Chondrocyte (in vitro differentiated cells): Measurements from ENCODE around the gene CNPY1. TPM values are rescaled to one million over a fixed set of nuclear protein-coding genes. Genes with fewer than 3 reads are reported as not detected.

Source experiments
- DNase-seq: peaks from one replicate; pipeline ENCODE4 v3.0.0; 2021; ENCODE audit warnings: mixed read lengths, low spot score
- H3K27ac Mint-ChIP-seq: one replicate; pipeline ENCODE4 v1.8.0; 2021; ENCODE audit warnings: mild to moderate bottlenecking, moderate library complexity, mixed read lengths; ENCODE audit not compliant: unreplicated experiment
- H3K27me3 Mint-ChIP-seq: 2 replicates; pipeline ENCODE4 v1.8.0; 2021; ENCODE audit warnings: low read depth, mixed read lengths
- H3K36me3 Mint-ChIP-seq: 2 replicates; pipeline ENCODE4 v1.8.0; 2021; ENCODE audit warnings: low read depth, mixed read lengths
- H3K4me1 Mint-ChIP-seq: 2 replicates; pipeline ENCODE4 v1.8.0; 2021; ENCODE audit warnings: low read depth, mild to moderate bottlenecking, mixed read lengths
- H3K4me3 Mint-ChIP-seq: one replicate; pipeline ENCODE4 v1.8.0; 2021; ENCODE audit warnings: mild to moderate bottlenecking, moderate library complexity, mixed read lengths; ENCODE audit not compliant: unreplicated experiment
- H3K9me3 Mint-ChIP-seq: 2 replicates; pipeline ENCODE4 v1.8.0; 2021; ENCODE audit warnings: low read depth, mixed read lengths
- CTCF ChIP-seq: fragments of 200-600 bp; sonication (generic); IDR thresholded peaks from 2 replicates; pipeline ENCODE4 v1.5.0; 2021; ENCODE audit warnings: antibody characterized with exemption, mild to moderate bottlenecking, moderate library complexity
- total RNA-seq: library from RNA; stranded (reverse); gene quantifications from 3 replicates; pipeline ENCODE4 v1.2.1, GENCODE V29; 2021

The CNPY1 gene
- total RNA-seq, 1 donor from 2014 or later, result not detected

- H3K27ac Mint-ChIP-seq, result no peak overlapping the region
- TF ChIP-seq CTCF, result no peak
- no peaks in the 10 kb centered on the region for H3K9me3 Mint-ChIP-seq
- no peak for DNase-seq
- no peak overlapping the region for H3K4me3 Mint-ChIP-seq
- H3K36me3 Mint-ChIP-seq, result peaks cover 5% of the 10 kb centered on the region
- peaks cover 52% of the 10 kb centered on the region for H3K27me3 Mint-ChIP-seq
- peaks cover 12% of the 10 kb centered on the region for H3K4me1 Mint-ChIP-seq
Measured at GRCh38 chr7:155487509-155488482, 58.6 kb downstream of the CNPY1 start.

- Mint-ChIP-seq H3K27ac (no peak overlapping the region), H3K36me3 (peaks cover 3% of the 10 kb centered on the region), H3K27me3 (peaks cover 53% of the 10 kb centered on the region), H3K9me3 (no peaks in the 10 kb centered on the region), H3K4me3 (no peak overlapping the region), H3K4me1 (peaks cover 10% of the 10 kb centered on the region)
- TF ChIP-seq CTCF, result no peak
- DNase-seq, result no peak
Measured at GRCh38 chr7:155486783-155487508, 59.4 kb downstream of the CNPY1 start.

GRCh38 chr7:155484483-155485399 is 61.6 kb downstream of the CNPY1 start:
- no peak overlapping the region for H3K4me3 Mint-ChIP-seq
- H3K36me3 Mint-ChIP-seq, result no peaks in the 10 kb centered on the region
- no peak for TF ChIP-seq CTCF
- DNase-seq, result no peak
- H3K9me3 Mint-ChIP-seq, result no peaks in the 10 kb centered on the region
- no peak overlapping the region for H3K27ac Mint-ChIP-seq
- H3K4me1 Mint-ChIP-seq, result no peaks in the 10 kb centered on the region
- peaks cover 56% of the 10 kb centered on the region for H3K27me3 Mint-ChIP-seq

- no peak for TF ChIP-seq CTCF
- peaks cover 57% of the 10 kb centered on the region for H3K27me3 Mint-ChIP-seq
- no peaks in the 10 kb centered on the region for H3K9me3 Mint-ChIP-seq
- H3K4me1 Mint-ChIP-seq, result no peaks in the 10 kb centered on the region
- H3K4me3 Mint-ChIP-seq, result no peak overlapping the region
- DNase-seq, result no peak
- H3K27ac Mint-ChIP-seq, result no peak overlapping the region
- H3K36me3 Mint-ChIP-seq, result no peaks in the 10 kb centered on the region
Measured at GRCh38 chr7:155483868-155484325, 62.5 kb downstream of the CNPY1 start.
